NCI-H2171 treated with DMSO at 0.1 percent for 48 hours (cell line): ENCODE results near the gene TMEM40.
"Not testable (repeated sequence)": the region's sequence is repeated elsewhere in the genome, so short reads cannot be mapped to it uniquely, and the experiment has no call there.

Source experiments
- DNase-seq: peaks from one replicate; lab custom pipeline; 2025; lab: John Stamatoyannopoulos, UW

TMEM40 gene

GRCh38 chr3:12775970-12776369 is 16.9 kb upstream of the TMEM40 start:
- not testable (repeated sequence) for DNase-seq

GRCh38 chr3:12775226-12775625 is 16.2 kb upstream of the TMEM40 start:
- no peak for DNase-seq

DNA sequence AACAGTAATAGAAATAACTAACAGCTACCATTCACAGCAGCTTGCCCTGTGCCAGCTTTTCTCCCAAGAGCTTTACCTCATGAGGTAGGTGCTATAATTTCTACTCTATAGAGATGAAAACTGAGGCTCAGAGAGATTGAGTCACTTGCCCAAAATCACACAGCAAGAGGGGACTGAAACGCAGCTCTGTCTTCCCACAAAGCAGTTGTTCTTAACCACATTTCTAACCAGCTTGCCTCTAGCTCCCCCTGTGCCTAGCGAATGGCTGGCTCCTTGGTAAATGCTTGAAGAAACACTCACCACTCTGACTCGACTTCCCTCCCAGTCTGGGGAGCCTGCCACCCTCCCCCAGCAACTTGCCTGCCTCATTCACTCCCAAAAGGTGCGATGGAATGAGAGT is 15.6 kb upstream of the TMEM40 start:
- no peak for DNase-seq

DNA sequence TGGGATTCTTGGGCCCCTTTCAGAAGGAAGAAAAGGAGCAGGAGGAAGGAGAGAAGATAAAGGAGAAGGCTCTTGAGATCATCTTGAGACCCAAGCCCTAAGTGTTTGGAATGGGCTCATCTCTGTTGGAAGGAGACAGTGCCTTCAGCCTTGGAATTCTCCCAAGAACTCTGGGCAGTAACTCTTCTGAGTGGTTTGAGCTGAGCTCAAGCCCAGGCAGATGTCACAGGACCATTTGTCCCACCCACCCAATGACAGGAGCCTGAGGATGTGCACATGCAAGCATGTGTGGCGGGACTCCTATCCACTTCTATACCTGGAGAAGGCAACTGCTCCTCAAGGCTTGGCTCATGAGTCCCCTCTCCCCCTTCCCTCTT is 14.6 kb upstream of the TMEM40 start:
- no peak for DNase-seq

DNA sequence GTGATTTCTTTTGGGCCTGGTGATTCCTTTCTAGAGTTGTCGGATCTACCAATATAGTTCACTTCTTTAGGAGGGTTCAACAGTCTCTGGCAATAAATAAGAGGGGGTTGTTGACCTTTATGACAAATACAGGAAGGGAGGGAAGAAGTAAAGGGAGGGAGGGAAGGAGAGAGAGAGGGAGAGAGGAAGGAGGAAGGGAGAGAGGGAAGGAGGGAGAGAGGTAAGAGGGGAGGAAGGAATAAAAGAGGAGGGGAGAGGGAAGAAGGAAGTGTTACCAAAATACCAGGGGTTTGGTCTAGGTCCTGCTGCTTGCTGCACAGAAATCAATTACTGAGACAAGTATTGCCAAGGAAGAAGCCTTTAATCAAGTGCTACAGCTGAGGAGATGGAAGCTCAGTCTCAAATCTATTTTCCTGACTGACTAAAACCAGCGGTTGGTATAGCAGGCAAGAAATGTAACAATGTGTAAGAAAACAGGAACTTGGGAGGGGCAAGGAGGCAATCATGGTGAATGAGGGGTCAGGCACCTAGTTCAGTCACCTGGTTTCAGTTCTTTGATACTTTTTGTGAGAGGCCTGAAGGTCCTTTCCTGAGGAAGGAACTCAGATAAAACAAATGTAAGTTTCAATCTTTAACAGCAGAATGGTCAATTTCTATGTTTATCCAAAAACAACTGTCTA is 14.1 kb upstream of the TMEM40 start:
- no peak for DNase-seq

GRCh38 chr3:12772462-12772861 is 13.4 kb upstream of the TMEM40 start:
- no peak for DNase-seq

DNA sequence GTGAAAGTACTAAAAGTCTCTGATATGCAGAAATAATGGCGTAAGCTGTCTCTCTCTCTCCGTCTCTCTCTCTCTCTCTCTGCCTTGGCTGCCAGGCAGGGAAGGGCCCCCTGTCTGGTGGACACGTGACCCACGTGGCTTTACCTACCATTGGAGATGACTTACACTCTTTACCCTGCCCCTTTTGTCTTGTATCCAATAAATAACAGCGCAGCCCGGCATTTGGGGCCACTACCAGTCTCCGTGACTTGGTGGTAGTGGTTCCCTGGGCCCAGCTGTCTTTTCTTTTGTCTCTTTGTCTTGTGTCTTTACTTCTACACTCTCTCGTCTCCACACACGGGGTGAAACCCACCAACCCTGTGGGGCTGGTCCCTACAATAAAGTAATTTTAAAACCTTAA is 12.2 kb upstream of the TMEM40 start:
- no peak for DNase-seq

- DNase-seq, result no peak
Observed at GRCh38 chr3:12769761-12770160, 10.7 kb upstream of the TMEM40 start.

DNA sequence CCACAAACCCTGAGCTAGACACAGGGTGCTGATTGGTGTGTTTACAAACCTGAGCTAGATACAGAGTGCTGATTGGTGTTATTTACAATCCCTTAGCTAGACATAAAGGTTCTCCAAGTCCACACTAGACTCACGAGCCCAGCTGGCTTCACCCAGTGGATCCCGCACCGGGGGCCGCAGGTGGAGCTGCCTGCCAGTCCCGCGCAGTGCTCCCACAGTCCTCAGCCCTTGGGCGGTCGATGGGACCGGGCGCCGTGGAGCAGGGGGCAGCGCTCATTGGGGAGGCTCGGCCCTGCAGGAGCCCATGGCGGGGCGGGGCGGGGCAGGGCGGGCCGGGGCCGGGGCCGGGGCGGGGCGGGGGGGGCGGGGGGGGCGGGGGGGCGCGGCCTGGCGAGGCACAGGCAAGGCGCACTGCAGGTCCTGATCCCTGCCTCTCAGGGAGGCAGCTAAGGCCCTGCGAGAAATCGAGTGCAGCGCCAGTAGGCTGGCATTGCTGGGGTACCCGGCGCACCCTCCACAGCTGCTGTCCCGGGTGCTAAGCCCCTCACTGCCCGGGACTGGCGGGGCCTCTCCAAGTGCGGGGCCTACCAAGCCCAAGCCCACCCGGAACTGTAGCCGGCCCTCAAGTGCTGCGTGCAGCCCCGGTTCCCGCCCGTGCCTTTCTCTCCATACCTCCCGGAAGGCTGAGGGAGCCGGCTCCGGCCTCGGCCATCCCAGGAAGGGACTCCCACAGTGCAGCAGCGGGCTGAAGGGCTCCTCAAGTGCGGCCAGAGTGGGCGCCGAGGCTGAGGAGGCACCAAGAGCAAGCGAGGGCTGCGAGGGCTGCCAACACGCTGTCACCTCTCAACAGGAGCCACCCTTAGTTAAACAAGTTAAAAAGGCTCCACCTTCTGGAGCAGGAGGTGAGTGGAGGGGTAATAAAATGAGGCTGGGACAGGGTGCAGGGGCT is 9.8 kb upstream of the TMEM40 start:
- no peak for DNase-seq

DNA sequence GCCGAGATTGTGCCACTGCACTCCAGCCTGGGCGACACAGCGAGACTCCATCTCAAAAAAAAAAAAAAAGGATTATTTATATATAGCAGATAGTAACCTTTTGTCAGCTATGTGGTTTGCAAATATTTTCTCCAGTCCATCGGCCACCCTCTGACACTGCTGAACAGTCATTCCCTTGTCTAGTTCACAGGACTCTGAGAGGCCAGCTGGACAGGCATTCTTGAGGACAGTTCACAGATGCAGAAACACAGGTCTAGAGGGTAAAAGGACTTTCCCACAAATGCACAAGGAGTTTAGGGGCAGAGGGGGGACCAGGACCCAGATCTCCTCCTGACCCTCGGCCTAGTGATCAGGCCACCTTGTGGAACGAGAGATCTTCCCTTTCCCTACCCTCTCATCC is 7.5 kb upstream of the TMEM40 start:
- DNase-seq, result no peak

DNA sequence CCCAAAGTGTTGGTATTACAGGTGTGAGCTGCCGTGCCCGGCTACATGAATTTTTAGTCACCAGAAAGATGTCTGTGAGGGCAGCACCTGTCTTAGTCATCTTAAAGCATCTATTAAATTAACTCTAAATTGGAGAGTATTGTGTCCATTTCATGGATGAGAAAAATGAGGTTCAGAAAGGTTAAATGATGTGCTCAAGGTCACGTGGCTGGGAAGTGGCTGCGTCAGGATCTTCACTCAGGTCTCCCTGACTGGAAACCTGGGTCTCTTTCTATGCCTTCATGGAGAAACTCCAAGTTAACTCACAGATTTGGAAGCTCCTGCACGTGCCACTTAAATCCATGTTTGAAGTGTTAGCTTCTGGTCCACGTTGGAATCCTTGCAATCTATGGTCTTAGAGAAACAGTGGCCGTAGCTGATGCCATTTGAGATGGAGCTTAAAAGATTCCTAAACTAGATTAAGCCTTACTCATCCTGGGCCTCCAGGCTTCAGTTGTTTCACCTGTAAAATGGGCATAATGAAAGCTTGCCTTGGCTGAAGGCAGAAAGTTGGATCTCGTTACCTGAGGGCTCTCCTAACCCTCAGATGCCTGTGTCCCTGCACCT is 5.2 kb upstream of the TMEM40 start:
- no peak for DNase-seq

GRCh38 chr3:12759693-12760565 is 870 bp upstream of the TMEM40 start:
- no peak for DNase-seq

- peak; percentile 59 for DNase-seq
Observed at GRCh38 chr3:12758025-12758781, 856 bp downstream of the TMEM40 start.

- no peak for DNase-seq
Observed at GRCh38 chr3:12756635-12757034, 2.4 kb downstream of the TMEM40 start.

- DNase-seq, result no peak
Observed at GRCh38 chr3:12756175-12756574, 2.9 kb downstream of the TMEM40 start.

DNA sequence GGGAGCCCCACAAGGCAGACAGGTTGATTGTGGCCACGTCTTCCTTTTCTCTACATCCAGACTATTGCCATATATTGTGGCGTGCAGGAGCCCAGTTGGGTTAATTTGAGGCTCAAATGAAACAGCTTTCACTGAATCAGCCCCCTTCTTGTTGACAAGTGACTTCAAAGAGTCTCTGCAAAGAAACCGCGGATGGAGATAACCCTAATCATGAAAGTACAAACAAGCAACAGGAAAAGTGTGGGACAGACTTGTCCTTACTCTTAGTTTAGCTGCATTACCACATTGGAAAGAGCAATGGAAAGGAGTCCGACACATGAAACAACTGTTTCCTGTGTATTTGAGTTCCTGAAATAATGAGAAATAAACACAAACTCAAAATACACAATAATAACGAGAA is 3.3 kb downstream of the TMEM40 start:
- DNase-seq, result no peak

GRCh38 chr3:12754313-12754712 is 4.7 kb downstream of the TMEM40 start:
- no peak for DNase-seq

DNA sequence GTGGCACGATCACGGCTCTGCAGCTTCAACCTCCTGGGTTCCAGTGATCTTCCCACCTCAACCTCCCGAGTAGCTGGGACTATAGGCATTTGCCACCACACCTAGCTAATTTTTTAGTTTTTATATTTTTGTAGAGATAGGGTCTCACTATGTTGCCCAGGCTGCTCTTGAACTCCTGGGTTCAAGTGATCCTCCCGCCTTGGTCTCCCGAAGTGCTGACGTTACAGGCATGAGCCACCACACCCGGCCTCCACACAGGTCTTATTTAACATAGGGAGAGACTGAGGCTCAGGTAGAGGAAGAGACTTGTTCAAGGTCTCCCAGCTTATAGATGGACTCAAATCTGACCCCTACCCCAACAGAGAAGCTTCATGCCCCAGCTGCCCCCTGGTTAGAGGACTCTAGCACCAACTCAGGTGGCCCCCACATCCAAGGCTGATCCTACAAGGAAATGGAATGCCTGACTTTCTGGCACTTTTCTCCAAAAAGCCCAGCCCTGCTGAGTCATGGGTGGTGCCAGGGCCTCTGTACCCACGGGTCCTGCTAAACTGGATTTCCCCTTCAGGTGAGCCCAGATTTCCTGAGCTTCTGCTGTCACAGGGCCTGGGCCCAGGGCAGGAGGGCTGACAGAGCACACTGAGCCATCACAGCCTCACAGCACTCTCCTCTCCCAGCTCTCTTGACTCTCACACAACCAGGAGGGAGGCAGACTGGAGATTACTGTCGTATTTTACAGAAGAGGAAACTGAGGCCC is 5.6 kb downstream of the TMEM40 start:
- DNase-seq, result no peak

GRCh38 chr3:12752809-12753208 is 6.2 kb downstream of the TMEM40 start:
- no peak for DNase-seq

DNA sequence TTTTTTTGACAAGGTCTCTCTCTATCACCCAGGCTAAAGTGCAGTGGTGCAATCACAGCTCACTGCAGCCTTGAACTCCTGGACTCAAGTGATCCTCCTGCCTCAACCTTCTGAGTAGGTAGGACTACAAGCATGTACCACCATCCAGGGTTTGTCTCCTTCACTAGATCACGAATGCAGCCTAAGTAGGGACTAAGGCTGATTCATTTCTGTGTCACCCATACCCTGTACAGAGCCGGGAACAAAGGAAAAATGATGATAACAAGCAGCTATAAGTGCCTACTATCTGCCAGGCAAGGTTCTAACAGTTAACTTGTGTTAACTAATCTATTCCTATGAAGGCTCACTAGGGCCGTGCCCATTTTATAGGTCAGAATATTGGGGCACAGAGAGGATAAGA is 7.0 kb downstream of the TMEM40 start:
- DNase-seq, result no peak

- DNase-seq, result no peak
Observed at GRCh38 chr3:12751571-12751970, 7.5 kb downstream of the TMEM40 start.
